Amniotic epithelial cell (primary cell): Measurements from ENCODE around the gene TMEM95.

ENCODE experiments used
- DNase-seq: peaks from one replicate; pipeline ENCODE4 v3.0.0-alpha.2; 2010; ENCODE audit warnings: low read depth

Gene TMEM95

GRCh38 chr17:7355053-7355452 lies at the start of gene TMEM95:
Gene TMEM95, plus strand, starts transcription at chr17:7355156. Its CDS starts 49 bp downstream, at chr17:7355205.
- no peak for DNase-seq

GRCh38 chr17:7306911-7307685 lies 47.9 kb upstream of the TMEM95 start, which contains the start of gene EIF5A:
Gene EIF5A, plus strand, starts transcription at chr17:7307628. Its CDS starts 2,008 bp downstream, at chr17:7309636.
- peak; percentile 99 for DNase-seq

GRCh38 chr17:7307686-7308624 lies 47.0 kb upstream of the TMEM95 start:
- DNase-seq: no peak

GRCh38 chr17:7308625-7309433 lies 46.1 kb upstream of the TMEM95 start:
- DNase-seq: peak; percentile 77

GRCh38 chr17:7309628-7310027 lies 45.3 kb upstream of the TMEM95 start:
- no peak for DNase-seq

GRCh38 chr17:7311110-7311705 lies 43.7 kb upstream of the TMEM95 start:
- DNase-seq: no peak

- DNase-seq: no peak
These were observed 42.4 kb upstream of the TMEM95 start for GRCh38 chr17:7312432-7313087.

GRCh38 chr17:7313088-7313889 lies 41.7 kb upstream of the TMEM95 start:
- peak; percentile 12 for DNase-seq

- no peak for DNase-seq
These were observed 40.9 kb upstream of the TMEM95 start for GRCh38 chr17:7313890-7314718.

GRCh38 chr17:7314719-7315569 lies 40.0 kb upstream of the TMEM95 start, which contains the start of gene GPS2:
Gene GPS2, minus strand, starts transcription at chr17:7315360. Its CDS starts 308 bp downstream, at chr17:7315052.
- peak; percentile 67 for DNase-seq

GRCh38 chr17:7315570-7316235 lies 39.3 kb upstream of the TMEM95 start:
- no peak for DNase-seq

GRCh38 chr17:7317161-7317803 lies 37.7 kb upstream of the TMEM95 start:
- no peak for DNase-seq

- DNase-seq: no peak
These were observed 36.7 kb upstream of the TMEM95 start for GRCh38 chr17:7318121-7318860.

- no peak for DNase-seq
These were observed 33.5 kb upstream of the TMEM95 start for GRCh38 chr17:7321466-7321865.

- DNase-seq: no peak
These were observed 32.3 kb upstream of the TMEM95 start for GRCh38 chr17:7322520-7323194.
